GM18909 (cell line): ENCODE results near the gene CTDSP2.

Source experiments
- ATAC-seq: cut with Tn5 transposase; IDR thresholded peaks from one replicate; pipeline ENCODE4 v1.9.1; 2021; ENCODE audit warnings: mild to moderate bottlenecking; ENCODE audit not compliant: unreplicated experiment, poor library complexity

The CTDSP2 gene

GRCh38 chr12:57817261-57817989, 29.1 kb downstream of the CTDSP2 start:
- no peak for ATAC-seq

- no peak for ATAC-seq
These were observed 29.7 kb downstream of the CTDSP2 start for GRCh38 chr12:57816855-57817151.

- no peak for ATAC-seq
These were observed 30.3 kb downstream of the CTDSP2 start for GRCh38 chr12:57816001-57816854.

GRCh38 chr12:57815177-57816000, 31.1 kb downstream of the CTDSP2 start:
- no peak for ATAC-seq

- no peak for ATAC-seq
These were observed 32.4 kb downstream of the CTDSP2 start for GRCh38 chr12:57813971-57814772.

GRCh38 chr12:57813111-57813970, 33.2 kb downstream of the CTDSP2 start:
- no peak for ATAC-seq

GRCh38 chr12:57811028-57811755, 35.3 kb downstream of the CTDSP2 start:
- ATAC-seq: no peak

- ATAC-seq: no peak
These were observed 36.1 kb downstream of the CTDSP2 start for GRCh38 chr12:57810450-57810849.

- no peak for ATAC-seq
These were observed 37.1 kb downstream of the CTDSP2 start for GRCh38 chr12:57809425-57809824.

- ATAC-seq: no peak
These were observed 38.2 kb downstream of the CTDSP2 start for GRCh38 chr12:57808351-57808750.

GRCh38 chr12:57807285-57807684, 39.2 kb downstream of the CTDSP2 start:
- no peak for ATAC-seq

- no peak for ATAC-seq
These were observed 39.9 kb downstream of the CTDSP2 start for GRCh38 chr12:57806677-57807076.

GRCh38 chr12:57803319-57803893, 43.1 kb downstream of the CTDSP2 start:
- ATAC-seq: no peak

- ATAC-seq: no peak
These were observed 43.9 kb downstream of the CTDSP2 start for GRCh38 chr12:57802607-57803006.

GRCh38 chr12:57800965-57801364, 45.6 kb downstream of the CTDSP2 start:
- ATAC-seq: no peak

GRCh38 chr12:57797933-57798332, 48.6 kb downstream of the CTDSP2 start:
- no peak for ATAC-seq

GRCh38 chr12:57796996-57797395, 49.5 kb downstream of the CTDSP2 start:
- no peak for ATAC-seq

- ATAC-seq: no peak
These were observed 51.2 kb downstream of the CTDSP2 start for GRCh38 chr12:57795354-57795753.
